ENCODE results near the gene SDR9C7. TPM values are rescaled to one million over a fixed set of nuclear protein-coding genes. Genes with fewer than 3 reads are reported as not detected.
"Not testable (repeated sequence)": the region's sequence is repeated elsewhere in the genome, so short reads cannot be mapped to it uniquely, and the experiment has no call there.

The SDR9C7 gene
- total RNA-seq: not detected
- long read RNA-seq: 0 reads

DNA sequence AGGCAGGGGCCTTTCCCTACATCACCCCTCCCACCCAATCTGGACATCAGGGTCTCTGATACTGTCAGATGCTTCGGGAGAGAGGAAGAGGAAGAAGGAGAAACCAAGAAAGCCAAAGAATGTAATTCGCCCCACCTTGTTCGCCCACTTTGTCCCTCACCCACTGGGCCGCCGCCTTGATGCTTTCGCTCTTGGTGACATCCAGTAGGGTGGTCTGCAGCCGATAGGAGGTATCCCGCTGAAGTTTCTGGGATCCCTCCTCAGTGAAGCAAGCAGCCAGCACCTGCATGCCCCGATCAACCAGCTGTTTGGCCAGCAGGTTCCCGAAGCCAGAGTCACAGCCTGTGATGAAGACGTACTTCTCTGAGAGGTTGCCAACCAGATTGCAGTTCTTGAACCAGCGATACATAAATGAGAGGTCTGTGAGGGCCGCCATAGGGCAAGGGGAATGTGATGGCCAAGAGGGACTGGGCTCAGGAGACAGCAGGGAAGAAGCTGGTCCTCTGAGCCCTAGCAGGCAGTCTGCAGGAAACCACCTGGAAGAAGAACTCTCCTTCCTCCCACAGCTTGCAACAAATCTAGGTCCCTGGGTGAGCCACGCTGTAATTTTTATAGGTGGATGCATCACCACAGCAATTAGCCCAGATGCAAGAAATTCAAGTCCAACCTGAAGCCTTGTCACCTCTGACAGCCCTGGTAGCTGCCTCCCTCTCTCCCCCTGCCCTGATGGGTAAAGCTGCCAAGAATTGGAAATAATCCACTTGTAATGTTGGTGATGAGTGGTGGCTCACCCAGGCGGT is at the start of gene SDR9C7:
SDR9C7 (minus strand) TSS at position 583 of the 800 bp plus-strand sequence; CDS start at position 436, 147 bp downstream.
- intact Hi-C loops (cut with DNase I): no loop called here
- ATAC-seq (no peak), DNase-seq (no peak)

DNA sequence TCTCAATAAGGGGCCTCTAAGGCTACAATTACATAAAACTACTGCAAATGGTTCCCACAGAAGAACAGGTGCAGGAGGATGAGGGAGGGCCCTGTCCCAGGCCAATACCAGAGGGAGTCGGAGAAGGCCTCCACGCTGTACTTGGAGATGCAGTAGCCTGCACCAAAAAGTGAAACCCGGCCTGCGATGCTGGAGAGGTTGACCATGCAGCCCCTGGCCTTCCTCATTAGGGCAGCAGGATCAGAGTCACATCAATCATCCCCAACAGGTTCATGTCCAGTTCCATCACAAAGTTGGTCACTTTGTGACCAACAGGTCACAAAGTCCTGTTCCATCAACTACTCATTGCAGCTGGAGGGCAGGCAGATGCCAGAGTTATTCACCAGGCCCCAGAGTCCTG is 49.2 kb upstream of the SDR9C7 start:
- ATAC-seq: no peak
- intact Hi-C loops (cut with DNase I): loop anchor here in 1 of 2 donors (10.0 kb wide), 1 partner anchor 149 kb away; no protein-coding TSS in a partner anchor
- no peak for DNase-seq

DNA sequence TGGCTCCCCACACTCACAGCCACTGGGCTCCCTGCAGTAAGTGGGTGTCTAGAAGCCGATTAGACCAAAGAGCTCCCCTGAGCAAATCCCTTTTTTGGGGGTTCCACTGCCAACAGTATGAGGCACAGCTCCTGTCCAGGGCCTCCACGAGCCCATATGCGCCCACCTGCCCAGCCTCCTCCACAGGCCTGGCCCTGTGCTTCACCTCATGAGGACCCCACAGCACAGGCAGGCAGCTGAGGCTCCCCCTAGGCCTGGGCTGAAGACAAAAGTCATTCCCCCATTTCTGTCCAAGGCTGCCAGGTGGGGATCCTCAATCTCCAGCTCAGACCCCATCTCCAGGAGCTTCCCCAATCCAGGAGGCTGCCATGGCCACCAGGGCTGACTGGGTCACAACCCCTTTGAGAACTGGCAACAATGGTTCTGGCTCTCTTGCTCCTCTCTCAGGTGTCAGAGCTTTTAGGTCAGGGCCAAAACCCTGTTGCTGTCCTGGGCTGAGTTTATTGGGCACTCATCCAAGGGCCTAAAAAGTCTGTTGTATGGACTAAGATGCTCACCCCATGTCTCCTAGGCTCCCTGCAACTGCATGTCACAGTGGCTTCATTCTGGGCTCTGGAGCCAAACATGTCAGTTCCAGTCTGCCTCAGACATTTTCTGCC is 48.5 kb upstream of the SDR9C7 start:
- DNase-seq, ATAC-seq: not testable (repeated sequence)
- intact Hi-C loops (cut with DNase I): loop anchor here in 1 of 2 donors (10.0 kb wide), 1 partner anchor 148 kb away; no protein-coding TSS in a partner anchor

DNA sequence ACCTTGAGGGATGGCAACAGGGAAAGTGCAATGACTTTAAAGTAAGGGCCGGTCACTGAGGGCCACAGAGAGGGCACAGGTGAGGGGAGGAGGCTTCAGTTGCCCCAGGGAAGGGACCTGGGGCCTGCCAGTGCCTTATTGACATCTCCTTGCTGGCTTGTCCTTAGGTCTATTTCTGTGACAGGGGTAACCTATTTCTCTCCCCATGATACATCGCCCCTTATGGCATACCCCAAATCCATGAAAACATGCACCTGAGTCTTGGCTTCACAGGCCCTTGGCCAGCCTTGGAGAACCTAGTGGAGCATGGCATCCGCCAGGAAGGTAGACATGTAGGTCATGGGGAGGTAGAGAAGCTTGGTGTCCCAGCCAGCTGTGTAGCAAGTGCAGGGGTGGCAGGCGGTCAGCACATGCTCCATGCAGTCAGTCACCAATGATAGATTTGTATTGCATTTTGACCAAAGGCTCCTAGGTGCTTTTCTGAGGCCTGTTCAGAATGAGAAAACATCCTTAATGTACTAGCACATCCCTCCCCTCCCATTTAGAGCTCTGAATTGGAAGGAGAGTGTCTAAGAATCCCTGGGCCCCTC is 46.8 kb upstream of the SDR9C7 start:
- no peak for ATAC-seq
- intact Hi-C loops (cut with DNase I): loop anchor here in 1 of 2 donors (10.0 kb wide), 1 partner anchor 146 kb away; no protein-coding TSS in a partner anchor

DNA sequence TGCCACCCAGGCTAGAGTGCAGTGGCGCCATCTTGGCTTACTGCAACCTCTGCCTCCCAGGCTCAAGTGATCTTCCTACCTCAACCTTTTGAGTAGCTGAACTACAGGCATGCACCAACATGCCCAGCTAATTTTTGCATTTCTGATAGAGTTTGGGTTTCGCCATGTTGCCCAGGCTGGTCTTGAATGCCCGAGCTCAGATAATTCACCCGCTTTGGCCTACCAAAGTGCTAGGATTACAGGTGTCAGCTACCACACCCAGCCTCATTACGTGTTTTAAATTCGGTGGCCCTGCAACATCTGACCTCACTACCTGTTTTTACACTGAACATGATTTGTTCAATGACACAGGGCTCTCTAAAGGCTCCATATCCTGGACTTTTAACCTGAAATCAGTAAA is 46.1 kb upstream of the SDR9C7 start:
- intact Hi-C loops (cut with DNase I): loop anchor here in 1 of 2 donors (10.0 kb wide), 1 partner anchor 145 kb away; no protein-coding TSS in a partner anchor
- DNase-seq (no peak), ATAC-seq (no peak)

More for the DNA sequence above, 46.8 kb upstream of the SDR9C7 start:
- DNase-seq: no peak

DNA sequence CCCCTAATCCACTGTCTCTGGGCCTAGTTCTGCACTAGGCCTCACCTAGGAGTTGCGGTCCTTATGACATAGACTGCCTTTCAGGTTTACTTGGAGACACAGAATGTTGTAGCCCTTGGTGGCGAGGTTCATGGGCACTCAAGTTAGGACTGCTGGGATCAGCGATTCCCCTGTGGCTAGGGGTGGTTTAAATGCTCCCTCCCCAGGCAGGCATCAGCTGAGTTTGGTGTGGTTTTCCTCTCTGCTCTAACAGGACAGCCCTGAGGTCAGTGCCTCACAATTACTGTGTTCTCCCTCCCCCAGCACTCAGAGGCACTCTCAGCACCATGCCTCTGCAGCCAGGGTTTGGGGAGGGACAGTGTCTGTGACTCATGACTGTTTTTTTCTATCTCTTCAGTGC is 45.4 kb upstream of the SDR9C7 start:
- DNase-seq: no peak
- intact Hi-C loops (cut with DNase I): loop anchor here in 1 of 2 donors (10.0 kb wide), 1 partner anchor 145 kb away; no protein-coding TSS in a partner anchor
- no peak for ATAC-seq

DNA sequence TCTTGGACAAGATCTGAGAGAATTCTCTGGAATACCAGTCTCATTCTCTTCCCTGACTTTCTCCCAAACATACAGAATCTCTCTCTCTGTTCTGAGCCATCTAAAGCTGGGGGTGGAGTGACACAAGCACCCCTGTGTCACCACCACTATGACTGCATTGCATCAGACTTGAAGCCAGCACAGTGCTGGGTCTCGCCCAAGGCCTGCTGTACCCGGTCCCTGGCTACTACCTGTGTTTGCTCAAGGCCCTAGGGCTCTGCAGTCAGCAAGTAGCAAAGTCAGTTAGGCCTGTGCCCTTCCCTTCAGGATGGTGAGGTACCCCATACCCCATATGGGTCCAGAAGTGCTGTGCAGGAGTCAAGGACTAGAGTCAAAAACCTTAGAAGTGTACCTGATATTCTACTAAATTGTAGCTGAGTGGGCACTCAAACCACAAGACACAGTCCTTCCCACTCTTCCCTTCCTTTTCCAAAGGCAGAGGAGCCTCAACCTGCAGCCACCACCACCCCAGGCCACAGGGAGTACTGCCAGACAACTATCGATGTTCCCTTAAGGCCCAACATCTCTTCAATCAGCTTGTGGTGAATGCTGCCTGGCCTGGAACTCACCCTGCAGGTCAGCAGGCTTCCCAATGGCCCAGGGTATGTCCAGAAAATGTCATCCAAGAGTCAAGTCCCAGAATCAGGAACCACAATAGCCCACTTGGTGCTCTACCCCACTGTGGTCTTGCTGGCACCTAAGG is 44.4 kb upstream of the SDR9C7 start:
- no peak for ATAC-seq
- intact Hi-C loops (cut with DNase I): no loop called here
- DNase-seq: no peak

DNA sequence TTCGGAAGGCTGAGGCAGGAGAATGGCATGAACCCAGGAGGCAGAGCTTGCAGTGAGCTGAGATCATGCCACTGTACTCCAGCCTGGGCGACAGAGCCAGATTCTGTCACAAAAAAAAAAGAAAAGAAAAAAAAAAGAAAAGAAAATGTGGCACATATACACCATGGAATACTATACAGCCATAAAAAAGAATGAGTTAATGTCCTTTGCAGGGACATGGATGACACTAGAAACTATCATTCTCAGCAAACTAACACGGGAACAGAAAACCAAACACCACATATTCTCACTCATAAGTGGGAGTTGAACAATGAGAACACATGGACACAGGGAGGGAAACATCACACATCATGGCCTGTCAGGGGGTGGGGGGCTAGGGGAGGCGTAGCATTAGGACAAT is 43.2 kb upstream of the SDR9C7 start:
- intact Hi-C loops (cut with DNase I); DNase-seq; ATAC-seq: not testable (repeated sequence)

DNA sequence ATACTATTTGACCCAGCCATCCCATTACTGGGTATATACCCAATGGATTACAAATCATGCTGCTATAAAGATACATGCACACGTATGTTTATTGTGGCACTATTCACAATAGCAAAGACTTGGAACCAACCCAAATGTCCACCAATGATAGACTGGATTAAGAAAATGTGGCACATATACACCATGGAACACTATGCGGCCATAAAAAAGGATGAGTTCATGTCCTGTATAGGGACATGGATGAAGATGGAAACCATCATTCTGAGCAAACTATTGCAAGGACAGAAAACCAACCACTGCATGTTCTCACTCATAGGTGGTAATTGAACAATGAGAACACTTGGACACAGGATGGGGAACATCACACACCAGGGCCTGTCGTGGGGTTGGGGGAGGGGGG is 40.0 kb upstream of the SDR9C7 start:
- ATAC-seq; DNase-seq; intact Hi-C loops (cut with DNase I): not testable (repeated sequence)

DNA sequence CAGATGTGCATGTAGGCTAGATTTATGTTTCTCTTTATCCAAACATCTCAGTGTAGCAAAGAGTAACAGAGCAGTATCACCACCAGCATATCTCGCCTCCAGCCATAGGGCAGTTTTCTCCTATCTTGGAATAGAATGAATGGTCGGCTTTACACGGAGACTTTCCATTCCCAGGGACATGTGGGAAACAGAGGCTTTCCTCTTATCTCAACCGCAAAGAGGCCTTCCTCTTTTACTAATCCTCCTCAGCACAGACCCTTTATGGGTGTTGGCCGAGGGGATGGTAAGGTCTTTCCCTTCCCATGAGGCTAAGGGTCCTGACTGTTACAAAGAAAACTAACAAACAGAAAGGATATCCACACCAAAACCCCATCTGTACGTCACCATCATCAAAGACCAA is 34.7 kb upstream of the SDR9C7 start:
- intact Hi-C loops (cut with DNase I); ATAC-seq; DNase-seq: not testable (repeated sequence)

DNA sequence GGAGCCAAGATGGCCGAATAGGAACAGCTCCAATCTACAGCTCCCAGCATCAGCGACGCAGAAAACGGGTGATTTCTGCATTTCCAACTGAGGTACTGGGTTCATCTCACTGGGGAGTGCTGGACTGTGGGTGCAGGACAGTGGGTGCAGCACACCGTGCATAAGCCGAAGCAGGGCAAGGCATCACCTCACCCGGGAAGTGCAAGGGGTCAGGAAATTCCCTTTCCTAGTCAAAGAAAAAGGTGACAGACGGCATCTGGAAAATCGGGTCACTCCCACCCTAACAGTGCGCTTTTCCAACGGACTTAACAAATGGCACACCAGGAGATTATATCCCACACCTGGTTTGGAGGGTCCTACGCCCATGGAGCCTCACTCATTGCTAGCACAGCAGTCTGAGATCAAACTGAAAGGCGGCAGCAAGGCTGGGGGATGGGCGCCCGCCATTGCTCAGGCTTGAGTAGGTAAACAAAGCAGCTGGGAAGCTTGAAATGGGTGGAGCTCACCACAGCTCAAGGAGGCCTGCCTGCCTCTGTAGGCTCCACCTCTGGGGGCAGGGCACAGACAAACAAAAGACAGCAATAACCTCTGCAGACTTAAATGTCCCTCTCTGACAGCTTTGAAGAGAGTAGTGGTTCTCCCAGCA is 31.9 kb upstream of the SDR9C7 start:
- ATAC-seq; intact Hi-C loops (cut with DNase I); DNase-seq: not testable (repeated sequence)

DNA sequence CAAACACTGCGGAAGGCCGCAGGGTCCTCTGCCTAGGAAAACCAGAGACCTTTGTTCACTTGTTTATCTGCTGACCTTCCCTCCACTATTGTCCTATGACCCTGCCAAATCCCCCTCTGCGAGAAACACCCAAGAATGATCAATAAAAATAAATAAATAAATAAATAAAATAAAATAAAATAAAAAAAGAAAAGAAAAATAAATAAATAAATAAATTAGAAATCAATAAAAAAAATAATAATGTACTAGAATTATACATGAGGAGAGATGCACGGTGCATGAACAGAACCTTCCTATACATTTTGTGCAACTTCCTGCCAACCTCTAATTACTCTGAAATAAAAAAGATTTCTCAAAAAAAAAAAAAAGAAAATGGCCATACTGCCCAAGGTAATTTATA is 30.9 kb upstream of the SDR9C7 start:
- not testable (repeated sequence) for DNase-seq

DNA sequence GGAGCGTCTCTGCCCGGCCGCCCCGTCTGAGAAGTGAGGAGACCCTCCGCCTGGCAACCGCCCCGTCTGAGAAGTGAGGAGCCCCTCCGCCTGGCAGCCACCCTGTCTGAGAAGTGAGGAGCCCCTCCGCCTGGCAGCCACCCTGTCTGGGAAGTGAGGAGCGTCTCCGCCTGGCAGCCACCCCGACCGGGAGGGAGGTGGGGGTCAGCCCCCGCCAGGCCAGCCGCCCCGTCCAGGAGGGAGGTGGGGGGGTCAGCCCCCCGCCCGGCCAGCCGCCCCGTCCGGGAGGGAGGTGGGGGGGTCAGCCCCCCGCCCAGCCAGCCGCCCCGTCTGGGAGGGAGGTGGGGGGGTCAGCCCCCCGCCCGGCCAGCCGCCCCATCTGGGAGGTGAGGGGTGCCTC is 29.3 kb upstream of the SDR9C7 start:
- intact Hi-C loops (cut with DNase I); DNase-seq; ATAC-seq: not testable (repeated sequence)

More for the DNA sequence above, 30.9 kb upstream of the SDR9C7 start:
- intact Hi-C loops (cut with DNase I); ATAC-seq: not testable (repeated sequence)

DNA sequence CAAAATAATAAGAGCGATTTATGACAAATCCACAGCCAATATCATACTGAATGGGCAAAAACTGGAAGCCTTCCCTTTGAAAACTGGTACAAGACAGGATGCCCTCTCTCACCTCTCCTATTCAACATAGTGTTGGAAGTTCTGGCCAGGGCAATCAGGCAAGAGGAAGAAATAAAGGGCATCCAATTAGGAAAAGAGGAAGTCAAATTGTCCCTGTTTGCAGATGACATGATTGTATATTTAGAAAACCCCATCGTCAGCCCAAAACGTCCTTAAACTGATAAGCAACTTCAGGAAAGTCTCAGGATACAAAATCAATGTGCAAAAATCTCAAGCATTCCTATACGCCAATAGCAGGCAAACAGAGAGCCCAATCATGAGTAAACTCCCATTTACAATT is 28.0 kb upstream of the SDR9C7 start:
- intact Hi-C loops (cut with DNase I); ATAC-seq; DNase-seq: not testable (repeated sequence)

DNA sequence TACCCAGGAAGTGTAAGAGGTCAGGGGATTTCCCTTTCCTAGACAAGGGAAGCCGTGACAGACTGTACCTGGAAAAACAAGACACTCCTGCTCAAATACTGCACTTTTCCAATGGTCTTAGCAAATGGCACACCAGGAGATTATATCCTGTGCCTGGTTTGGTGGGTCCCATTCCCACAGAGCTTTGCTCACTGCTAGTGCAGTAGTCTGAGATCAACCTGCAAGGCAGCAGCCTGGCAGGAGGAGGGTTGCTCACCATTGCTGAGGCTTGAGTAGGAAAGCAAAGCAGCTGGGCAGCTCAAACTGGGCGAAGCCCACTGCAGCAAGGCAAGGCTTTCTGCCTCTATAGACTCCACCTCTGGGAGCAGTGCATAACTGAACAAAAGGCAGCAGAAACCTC is 24.2 kb upstream of the SDR9C7 start:
- DNase-seq (no peak), ATAC-seq (no peak)
- intact Hi-C loops (cut with DNase I): no loop called here

DNA sequence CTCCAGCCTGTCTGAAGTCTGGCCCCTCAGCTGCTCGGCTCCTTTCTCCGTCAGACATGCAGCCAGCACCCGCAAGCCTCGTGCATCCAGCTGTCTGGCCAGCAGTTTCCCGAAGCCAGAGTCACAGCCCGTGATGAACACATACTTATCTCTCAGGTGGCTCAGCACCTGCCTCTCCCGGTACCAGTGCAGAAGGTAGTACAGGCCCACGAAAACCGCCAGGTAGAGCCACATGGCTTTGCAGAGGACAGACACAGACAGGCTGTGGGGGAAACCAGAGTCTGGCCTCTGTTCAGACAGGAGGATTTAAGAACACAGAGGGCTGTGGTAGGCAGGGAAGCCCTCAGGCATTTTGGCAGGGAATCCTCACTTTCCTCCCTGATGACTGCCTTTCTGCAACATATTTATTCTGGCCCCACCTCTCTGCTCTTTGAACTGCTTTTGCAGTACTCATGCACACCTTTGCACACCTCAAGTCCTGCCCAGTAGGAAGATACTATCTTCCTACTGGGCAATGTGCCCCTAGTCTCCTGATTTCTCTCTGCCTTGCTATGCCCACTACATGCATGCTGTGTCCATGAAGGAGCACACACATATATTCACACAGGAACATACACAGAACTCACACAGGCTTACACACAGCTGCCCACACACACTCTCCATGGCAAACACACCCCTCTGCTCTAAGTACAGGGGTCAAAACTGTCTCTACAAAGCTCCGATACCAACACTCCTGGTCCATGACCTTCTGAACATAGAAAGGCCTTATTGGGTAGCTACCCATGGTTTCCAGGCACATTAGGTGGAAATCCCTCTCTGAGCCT is 23.2 kb upstream of the SDR9C7 start, which contains the start of gene RDH16:
RDH16 (minus strand) TSS at position 380 of the 824 bp plus-strand sequence; CDS start at position 234, 146 bp downstream.
- DNase-seq: no peak
- intact Hi-C loops (cut with DNase I): no loop called here
- no peak for ATAC-seq

DNA sequence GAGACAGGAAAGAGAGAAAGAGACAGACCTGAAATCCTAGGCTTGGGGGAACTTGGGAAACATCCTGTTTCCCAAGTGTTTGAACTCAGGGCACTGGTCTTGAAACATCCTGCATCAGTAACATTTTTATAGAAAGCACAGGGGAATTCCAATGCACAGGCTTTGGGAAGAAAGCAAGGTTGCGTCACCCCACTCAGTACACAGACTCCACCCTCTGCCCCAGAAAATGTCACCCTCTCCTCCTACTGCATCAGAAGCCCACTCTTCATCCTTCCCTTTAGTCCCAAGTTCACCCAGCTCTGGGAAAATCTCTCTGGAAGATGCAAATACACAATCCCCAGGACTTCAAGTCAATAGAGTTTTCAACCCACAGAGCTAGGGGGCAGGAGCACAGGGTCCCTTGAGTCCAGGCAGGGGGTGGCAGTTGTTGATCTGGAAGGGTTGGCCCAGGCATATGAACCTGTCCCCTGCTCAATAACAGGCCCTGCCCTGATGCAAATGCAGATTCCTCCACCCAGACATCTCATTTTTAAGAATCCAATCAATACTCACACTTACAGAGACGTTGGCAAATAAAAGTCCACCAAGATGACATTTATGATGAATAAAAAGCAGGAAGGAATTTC is 21.5 kb upstream of the SDR9C7 start:
- intact Hi-C loops (cut with DNase I): no loop called here
- ATAC-seq (no peak), DNase-seq (no peak)

All from left cardiac atrium (tissue), 4 donors.